ENCODE data around the gene HESX1. TPM values are rescaled to one million over a fixed set of nuclear protein-coding genes. Genes with fewer than 3 reads are reported as not detected.

HESX1 gene
- total and polyA plus RNA-seq, 12 donors = 0.79 to 3.7 (median 1.5) TPM; not detected in 1

GRCh38 chr3:57233799-57234198 is 34.0 kb upstream of the HESX1 start:
- Histone ChIP-seq H3K27ac (no peak overlapping the region), H3K36me3 (replicated peaks in 1 of 2) (peaks cover 0 to 8% of the 10 kb centered on the region in 2 donors), H3K9me3 (replicated peaks in 1 of 3) (no peaks in the 10 kb centered on the region), H3K4me3 (no peak overlapping the region), H3K4me1 (replicated peaks in 1 of 2) (peaks cover 14 to 28% of the 10 kb centered on the region in 2 donors), H3K27me3 (no peaks in the 10 kb centered on the region)
- WGBS, 4 donors = 83 to 91% (median 84%) methylated on average over 2 of the region's 2 CpGs
- intact Hi-C loops (cut with DNase I) = no loop called here
- TF ChIP-seq POLR2A (IDR thresholded peaks at IDR 0.05) (no peak), CTCF (IDR thresholded peaks at IDR 0.05) (no peak)
- no peak for DNase-seq

- DNase-seq = no peak
- H3K27me3 ChIP-seq = no peaks in the 10 kb centered on the region
- no peaks in the 10 kb centered on the region for H3K9me3 ChIP-seq (replicated peaks in 1 of 3)
- no peaks in the 10 kb centered on the region for H3K36me3 ChIP-seq (replicated peaks in 1 of 2)
- H3K4me1 ChIP-seq (replicated peaks in 1 of 2) = peaks cover 15 to 37% of the 10 kb centered on the region in 2 donors
- no peak overlapping the region for H3K4me3 ChIP-seq
- no peak overlapping the region for H3K27ac ChIP-seq
- 56 to 68% (median 65%) methylated on average over 2 of the region's 2 CpGs for WGBS, 4 donors
- no peak for TF ChIP-seq POLR2A (IDR thresholded peaks at IDR 0.05)
- TF ChIP-seq CTCF (IDR thresholded peaks at IDR 0.05) = no peak
- intact Hi-C loops (cut with DNase I) = no loop called here
Observed at GRCh38 chr3:57230006-57230405, 30.2 kb upstream of the HESX1 start.

GRCh38 chr3:57227930-57228751 is 28.4 kb upstream of the HESX1 start:
- TF ChIP-seq CTCF (IDR thresholded peaks at IDR 0.05) = no peak
- TF ChIP-seq POLR2A (IDR thresholded peaks at IDR 0.05) = peak in 1 of 2 donors; percentile 71
- H3K27me3 ChIP-seq = no peaks in the 10 kb centered on the region
- H3K9me3 ChIP-seq (replicated peaks in 1 of 3) = no peaks in the 10 kb centered on the region
- WGBS, 4 donors = 0 to 1% (median 0%) methylated on average over 21 to 70 of the region's 70 CpGs
- no peaks in the 10 kb centered on the region for H3K36me3 ChIP-seq (replicated peaks in 1 of 2)
- H3K27ac ChIP-seq = peak overlapping the region; percentile 79 to 96 (median 81)
- intact Hi-C loops (cut with DNase I) = loop anchor here in 1 of 2 donors (10.0 kb wide), 1 partner anchor 53 kb away; no protein-coding TSS in a partner anchor
- DNase-seq = peak; percentile 41 to 76 (median 60)
- peak overlapping the region; percentile 17 to 85 (median 74) for H3K4me3 ChIP-seq
- peaks cover 15 to 33% of the 10 kb centered on the region in 2 donors for H3K4me1 ChIP-seq (replicated peaks in 1 of 2)

- DNase-seq = peak; percentile 89 to 95 (median 94)
- 0 to 2% (median 1%) methylated on average over 13 to 71 of the region's 71 CpGs for WGBS, 4 donors
- intact Hi-C loops (cut with DNase I) = loop anchor here in 1 of 2 donors (10.0 kb wide), 1 partner anchor 53 kb away; no protein-coding TSS in a partner anchor
- Histone ChIP-seq H3K27me3 (no peaks in the 10 kb centered on the region), H3K36me3 (replicated peaks in 1 of 2) (no peaks in the 10 kb centered on the region), H3K27ac (peak within 1 kb of the TSS; percentile 79 to 96 (median 81)), H3K4me3 (peak within 1 kb of the TSS; percentile 38 to 85 (median 74)), H3K9me3 (replicated peaks in 1 of 3) (no peaks in the 10 kb centered on the region), H3K4me1 (replicated peaks in 1 of 2) (peaks cover 15 to 34% of the 10 kb centered on the region in 2 donors)
- peak; percentile 55 to 83 for TF ChIP-seq POLR2A (IDR thresholded peaks at IDR 0.05)
- TF ChIP-seq CTCF (IDR thresholded peaks at IDR 0.05) = no peak
Observed at GRCh38 chr3:57227204-57227929, 27.6 kb upstream of the HESX1 start, which contains the start of gene APPL1. TSS of gene APPL1 (plus strand) at chr3:57227729. CDS start at chr3:57227884, 155 bp downstream.

Measured in adrenal gland (tissue), 12 donors.